Osteoblast (primary cell): Measurements from ENCODE around the gene MGAT5. TPM values are rescaled to one million over a fixed set of nuclear protein-coding genes. Genes with fewer than 3 reads are reported as not detected.

Experiments used
- DNase-seq: peaks from one replicate; pipeline ENCODE4 v3.0.0; 2011; ENCODE audit warnings: low spot score, mixed read lengths; ENCODE audit not compliant: insufficient read length; ENCODE audit errors: missing footprints
- H2AFZ ChIP-seq: 2 replicates; pipeline ENCODE4 v1.6.0; 2011; ENCODE audit warnings: mild to moderate bottlenecking, low read length
- H3K27ac ChIP-seq: 2 replicates; pipeline ENCODE4 v1.5.1; 2011; ENCODE audit warnings: mild to moderate bottlenecking, low read depth, low read length, moderate library complexity
- H3K27me3 ChIP-seq: 2 replicates; pipeline ENCODE4 v1.6.0; 2012; ENCODE audit warnings: mild to moderate bottlenecking, control low read depth, inconsistent platforms, low read length, moderate library complexity; ENCODE audit not compliant: insufficient read depth
- H3K36me3 ChIP-seq: 2 replicates; pipeline ENCODE4 v1.5.1; 2011; ENCODE audit warnings: mild to moderate bottlenecking, low read length, control low read depth, moderate library complexity; ENCODE audit not compliant: insufficient read depth
- H3K4me1 ChIP-seq: 2 replicates; pipeline ENCODE4 v1.5.1; 2011; ENCODE audit warnings: mild to moderate bottlenecking, low read length, control low read depth, moderate library complexity; ENCODE audit not compliant: insufficient read depth
- H3K4me2 ChIP-seq: 2 replicates; pipeline ENCODE4 v1.6.0; 2011; ENCODE audit warnings: mild to moderate bottlenecking, low read length; ENCODE audit not compliant: insufficient read depth
- H3K4me3 ChIP-seq: fragments of 200-600 bp; sonication (generic); 3 replicates; pipeline ENCODE4 v1.5.1; 2012; ENCODE audit warnings: mild to moderate bottlenecking, low read length, inconsistent platforms; ENCODE audit not compliant: insufficient read depth
- H3K79me2 ChIP-seq: 2 replicates; pipeline ENCODE4 v1.6.0; 2012; ENCODE audit warnings: mild to moderate bottlenecking, low read length, control low read depth, inconsistent platforms; ENCODE audit not compliant: insufficient read depth
- H3K9me3 ChIP-seq: 2 replicates; pipeline ENCODE4 v1.5.1; 2011; ENCODE audit warnings: low read depth, low read length, control low read depth
- H4K20me1 ChIP-seq: 2 replicates; pipeline ENCODE4 v1.6.0; 2012; ENCODE audit warnings: mild to moderate bottlenecking, low read length, control low read depth; ENCODE audit not compliant: insufficient read depth
- CTCF ChIP-seq: IDR thresholded peaks from 2 replicates; pipeline ENCODE4 v1.5.1; 2011; ENCODE audit warnings: mild to moderate bottlenecking, low read depth, low read length, moderate library complexity; ENCODE audit errors: extremely low read depth
- total RNA-seq: library from RNA; depleted of rRNA; stranded (reverse); fragments of >200 nt; gene quantifications from 2 replicates; pipeline ENCODE4 v1.2.3, GENCODE V29; 2012

MGAT5 gene
- total RNA-seq, 1 donor, result 29.7 TPM

- Histone ChIP-seq H3K27ac (no peak overlapping the region), H2AFZ (no peak overlapping the region), H3K4me1 (no peaks in the 10 kb centered on the region), H3K36me3 (no peaks in the 10 kb centered on the region), H3K4me2 (no peak overlapping the region), H4K20me1 (no peaks in the 10 kb centered on the region), H3K27me3 (no peaks in the 10 kb centered on the region), H3K79me2 (no peaks in the 10 kb centered on the region), H3K9me3 (no peaks in the 10 kb centered on the region), H3K4me3 (no peak overlapping the region)
- DNase-seq, result no peak
- no peak for TF ChIP-seq CTCF
These were observed 61.6 kb downstream of the MGAT5 start for GRCh38 chr2:134315471-134315870.

- TF ChIP-seq CTCF, result no peak
- H3K4me1 ChIP-seq, result no peaks in the 10 kb centered on the region
- H3K36me3 ChIP-seq, result no peaks in the 10 kb centered on the region
- H3K79me2 ChIP-seq, result no peaks in the 10 kb centered on the region
- H3K4me2 ChIP-seq, result no peak overlapping the region
- H2AFZ ChIP-seq, result no peak overlapping the region
- no peaks in the 10 kb centered on the region for H3K27me3 ChIP-seq
- no peaks in the 10 kb centered on the region for H4K20me1 ChIP-seq
- H3K4me3 ChIP-seq, result no peak overlapping the region
- no peak for DNase-seq
- H3K9me3 ChIP-seq, result no peaks in the 10 kb centered on the region
- H3K27ac ChIP-seq, result no peak overlapping the region
These were observed 65.9 kb downstream of the MGAT5 start for GRCh38 chr2:134319596-134320254.

- Histone ChIP-seq H2AFZ (no peak overlapping the region), H3K79me2 (no peaks in the 10 kb centered on the region), H4K20me1 (no peaks in the 10 kb centered on the region), H3K4me2 (no peak overlapping the region), H3K4me3 (no peak overlapping the region), H3K27ac (no peak overlapping the region), H3K27me3 (no peaks in the 10 kb centered on the region), H3K9me3 (no peaks in the 10 kb centered on the region), H3K4me1 (no peaks in the 10 kb centered on the region), H3K36me3 (no peaks in the 10 kb centered on the region)
- no peak for TF ChIP-seq CTCF
- no peak for DNase-seq
These were observed 67.1 kb downstream of the MGAT5 start for GRCh38 chr2:134320930-134321329.

GRCh38 chr2:134323777-134324176 is 69.9 kb downstream of the MGAT5 start:
- H3K4me1 ChIP-seq, result no peaks in the 10 kb centered on the region
- no peak overlapping the region for H3K4me2 ChIP-seq
- H3K9me3 ChIP-seq, result no peaks in the 10 kb centered on the region
- H3K36me3 ChIP-seq, result no peaks in the 10 kb centered on the region
- no peak for TF ChIP-seq CTCF
- H3K4me3 ChIP-seq, result no peak overlapping the region
- H3K27me3 ChIP-seq, result no peaks in the 10 kb centered on the region
- H2AFZ ChIP-seq, result no peak overlapping the region
- no peak for DNase-seq
- no peak overlapping the region for H3K27ac ChIP-seq
- no peaks in the 10 kb centered on the region for H3K79me2 ChIP-seq
- no peaks in the 10 kb centered on the region for H4K20me1 ChIP-seq
